Natural killer cell (primary cell): ENCODE measurements around the gene DLEC1. TPM values are rescaled to one million over a fixed set of nuclear protein-coding genes. Genes with fewer than 3 reads are reported as not detected.
"Not testable (repeated sequence)": the region's sequence is repeated elsewhere in the genome, so short reads cannot be mapped to it uniquely, and the experiment has no call there.

Experiments
- ATAC-seq, 3 donors: fragments of 150-1000 bp in 2 of 3; fragments of 200-7000 bp in 1 of 3; cut with Tn5 transposase; 1 replicate in 1 of 3; 2 replicates in 2 of 3; pipeline ENCODE4 v1.10.0; 2021; ENCODE audit warnings: mild to moderate bottlenecking in 2 of 3, moderate library complexity in 2 of 3
- DNase-seq, 2 donors: peaks; one replicate each; pipeline versions ENCODE4 v3.0.0 to v3.0.0-alpha.2; 2013 to 2021; ENCODE audit warnings: mixed read lengths in 1 of 2
- H3K27ac ChIP-seq: one replicate; pipeline ENCODE4 v1.5.1; 2013; ENCODE audit warnings: mild to moderate bottlenecking, low read length
- H3K27me3 ChIP-seq: one replicate; pipeline ENCODE4 v1.6.1; 2013; ENCODE audit warnings: low read length; ENCODE audit not compliant: control insufficient read depth, insufficient read depth
- H3K36me3 ChIP-seq: one replicate; pipeline ENCODE4 v1.6.1; 2013; ENCODE audit warnings: low read length; ENCODE audit not compliant: control insufficient read depth, insufficient read depth
- H3K4me1 ChIP-seq: one replicate; pipeline ENCODE4 v1.6.1; 2013; ENCODE audit warnings: low read length; ENCODE audit not compliant: control insufficient read depth, insufficient read depth
- H3K4me3 ChIP-seq: one replicate; pipeline ENCODE4 v1.5.1; 2013; ENCODE audit warnings: low read length
- H3K9me3 ChIP-seq: one replicate; pipeline ENCODE4 v1.6.1; 2013; ENCODE audit warnings: low read length; ENCODE audit not compliant: control insufficient read depth, insufficient read depth
- H3K27ac Mint-ChIP-seq, 2 donors: one replicate each; pipeline ENCODE4 v1.8.0; 2022; ENCODE audit warnings: mild to moderate bottlenecking in 2 of 2, mixed read lengths in 2 of 2, moderate library complexity in 1 of 2
- H3K27me3 Mint-ChIP-seq, 2 donors: one replicate each; pipeline ENCODE4 v1.8.0; 2022; ENCODE audit warnings: low read depth in 2 of 2, mixed read lengths in 2 of 2
- H3K36me3 Mint-ChIP-seq: one replicate; pipeline ENCODE4 v1.8.0; 2022; ENCODE audit warnings: mixed read lengths
- H3K4me1 Mint-ChIP-seq, 2 donors: one replicate each; pipeline ENCODE4 v1.8.0; 2022; ENCODE audit warnings: mixed read lengths in 2 of 2
- H3K4me3 Mint-ChIP-seq: one replicate; pipeline ENCODE4 v1.8.0; 2022; ENCODE audit warnings: mild to moderate bottlenecking, moderate library complexity, mixed read lengths
- H3K9me3 Mint-ChIP-seq, 2 donors: one replicate each; pipeline ENCODE4 v1.8.0; 2022; ENCODE audit warnings: mixed read lengths in 2 of 2
- CTCF ChIP-seq: fragments of 200-600 bp; IDR thresholded peaks from one replicate; pipeline ENCODE4 v1.8.0; 2022; ENCODE audit warnings: antibody characterized with exemption
- WGBS: methylation state at CpG from one replicate; pipeline ENCODE4 v1.1.7; 2013; ENCODE audit warnings: missing lambda C conversion rate; ENCODE audit not compliant: insufficient coverage; 5-methylcytosine and 5-hydroxymethylcytosine counted together
- intact Hi-C: fragments of 100-400 bp; cut with micrococcal nuclease; formaldehyde crosslinking; loops from one replicate; pipeline ENCODE4 v1.14.2; 2022
- total RNA-seq, 4 donors: library from RNA; stranded (reverse); fragments of 120-200 nt in 1 of 4; gene quantifications; one replicate each; pipeline versions ENCODE4 v1.2.3 to v1.2.4, GENCODE V29; 2013 to 2022

DLEC1 gene
- total RNA-seq, 3 donors from 2014 or later (not counting 1 experiment from before 2014, with no cell fraction given): 6.1 to 7.5 (median 7.0) TPM

- intact Hi-C loops: no loop called here
- no peak overlapping the region for H3K27ac ChIP-seq
Observed at GRCh38 chr3:38131621-38132369, 92.8 kb downstream of the DLEC1 start.

DNA sequence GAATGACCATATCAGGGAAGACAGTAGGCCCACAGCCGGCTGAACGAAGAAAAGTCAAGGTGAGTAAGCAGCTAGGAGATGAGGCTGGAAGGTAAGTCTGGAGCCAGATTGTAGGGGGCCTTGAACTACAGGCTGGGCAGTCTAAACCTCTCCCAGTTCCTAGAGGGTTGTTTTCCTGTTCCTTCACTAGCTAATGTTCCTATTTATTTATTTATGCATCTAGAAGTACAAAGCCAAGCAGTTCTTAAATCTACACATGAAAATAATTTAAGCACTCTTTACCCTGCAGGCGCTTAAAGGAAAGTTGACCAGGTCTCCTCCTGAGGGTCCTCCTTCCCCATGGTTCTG is 94.2 kb downstream of the DLEC1 start:
- H3K4me3 Mint-ChIP-seq: no peak overlapping the region
- H3K27me3 ChIP-seq: no peaks in the 10 kb centered on the region
- no peaks in the 10 kb centered on the region for H3K27me3 Mint-ChIP-seq
- no peaks in the 10 kb centered on the region for H3K36me3 Mint-ChIP-seq
- 97% methylated on average over 3 of the region's 3 CpGs for WGBS
- H3K4me3 ChIP-seq: no peak overlapping the region
- no peak overlapping the region for H3K27ac ChIP-seq
- TF ChIP-seq CTCF: no peak
- no peaks in the 10 kb centered on the region for H3K9me3 ChIP-seq
- H3K9me3 Mint-ChIP-seq: no peaks in the 10 kb centered on the region
- peaks cover 46 to 53% of the 10 kb centered on the region in 2 donors for H3K4me1 Mint-ChIP-seq
- ATAC-seq (no peak), DNase-seq (no peak)
- H3K27ac Mint-ChIP-seq: no peak overlapping the region
- H3K4me1 ChIP-seq: peaks cover 26% of the 10 kb centered on the region
- peaks cover 49% of the 10 kb centered on the region for H3K36me3 ChIP-seq
- intact Hi-C loops: no loop called here

More at GRCh38 chr3:38131621-38132369, 92.8 kb downstream of the DLEC1 start:
- no peak for ATAC-seq
- peak overlapping the region in 1 of 2 donors; percentile 27 for H3K27ac Mint-ChIP-seq
- peaks cover 32 to 39% of the 10 kb centered on the region in 2 donors for H3K4me1 Mint-ChIP-seq
- H3K9me3 Mint-ChIP-seq: no peaks in the 10 kb centered on the region
- H3K4me3 Mint-ChIP-seq: no peak overlapping the region
- Histone ChIP-seq H3K4me1 (peaks cover 16% of the 10 kb centered on the region), H3K4me3 (no peak overlapping the region), H3K9me3 (no peaks in the 10 kb centered on the region), H3K27me3 (no peaks in the 10 kb centered on the region), H3K36me3 (peaks cover 63% of the 10 kb centered on the region)
- TF ChIP-seq CTCF: no peak
- DNase-seq: peak in 1 of 2 donors; percentile 46
- no peaks in the 10 kb centered on the region for H3K27me3 Mint-ChIP-seq
- WGBS: 82% methylated on average over 6 of the region's 6 CpGs
- no peaks in the 10 kb centered on the region for H3K36me3 Mint-ChIP-seq

GRCh38 chr3:38133557-38134405 is 94.8 kb downstream of the DLEC1 start:
- intact Hi-C loops: no loop called here
- WGBS: 91% methylated on average over 10 of the region's 10 CpGs
- Mint-ChIP-seq H3K27me3 (no peaks in the 10 kb centered on the region), H3K36me3 (no peaks in the 10 kb centered on the region), H3K9me3 (no peaks in the 10 kb centered on the region), H3K27ac (peak overlapping the region; percentile 15 to 67), H3K4me3 (peak overlapping the region; percentile 21), H3K4me1 (peaks cover 52 to 59% of the 10 kb centered on the region in 2 donors)
- no peak overlapping the region for H3K27ac ChIP-seq
- ATAC-seq (no peak), DNase-seq (no peak)
- H3K36me3 ChIP-seq: peaks cover 46% of the 10 kb centered on the region
- H3K9me3 ChIP-seq: no peaks in the 10 kb centered on the region
- peaks cover 29% of the 10 kb centered on the region for H3K4me1 ChIP-seq
- TF ChIP-seq CTCF: no peak
- H3K4me3 ChIP-seq: no peak overlapping the region
- no peaks in the 10 kb centered on the region for H3K27me3 ChIP-seq

DNA sequence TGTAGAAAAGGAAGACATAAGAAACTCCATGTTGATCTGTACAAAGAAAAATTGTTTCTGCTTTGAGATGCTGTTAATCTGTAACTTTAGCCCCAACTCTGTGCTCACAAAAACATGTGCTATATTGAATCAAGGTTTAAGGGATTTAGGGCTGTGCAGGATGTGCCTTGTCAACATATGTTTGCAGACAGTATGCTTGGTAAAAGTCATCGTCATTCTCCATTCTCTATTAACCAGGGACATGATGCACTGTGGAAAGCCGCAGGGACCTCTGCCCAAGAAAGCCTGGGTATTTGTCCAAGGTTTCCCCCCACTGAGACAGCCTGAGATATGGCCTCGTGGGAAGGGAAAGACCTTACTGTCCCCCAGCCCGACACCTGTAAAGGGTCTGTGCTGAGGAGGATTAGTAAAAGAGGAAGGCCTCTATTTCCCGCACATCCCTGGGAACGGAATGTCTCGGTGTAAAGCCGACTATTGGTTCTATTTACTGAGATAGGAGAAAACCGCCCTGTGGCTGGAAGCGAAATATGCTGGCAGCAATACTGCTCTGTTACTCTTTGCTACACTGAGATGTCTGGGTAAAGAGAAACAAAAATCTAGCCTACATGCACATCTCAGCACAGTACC is 95.6 kb downstream of the DLEC1 start:
- H3K4me1 ChIP-seq: peaks cover 38% of the 10 kb centered on the region
- peaks cover 60 to 64% of the 10 kb centered on the region in 2 donors for H3K4me1 Mint-ChIP-seq
- H3K27ac ChIP-seq: not testable (repeated sequence)

DNA sequence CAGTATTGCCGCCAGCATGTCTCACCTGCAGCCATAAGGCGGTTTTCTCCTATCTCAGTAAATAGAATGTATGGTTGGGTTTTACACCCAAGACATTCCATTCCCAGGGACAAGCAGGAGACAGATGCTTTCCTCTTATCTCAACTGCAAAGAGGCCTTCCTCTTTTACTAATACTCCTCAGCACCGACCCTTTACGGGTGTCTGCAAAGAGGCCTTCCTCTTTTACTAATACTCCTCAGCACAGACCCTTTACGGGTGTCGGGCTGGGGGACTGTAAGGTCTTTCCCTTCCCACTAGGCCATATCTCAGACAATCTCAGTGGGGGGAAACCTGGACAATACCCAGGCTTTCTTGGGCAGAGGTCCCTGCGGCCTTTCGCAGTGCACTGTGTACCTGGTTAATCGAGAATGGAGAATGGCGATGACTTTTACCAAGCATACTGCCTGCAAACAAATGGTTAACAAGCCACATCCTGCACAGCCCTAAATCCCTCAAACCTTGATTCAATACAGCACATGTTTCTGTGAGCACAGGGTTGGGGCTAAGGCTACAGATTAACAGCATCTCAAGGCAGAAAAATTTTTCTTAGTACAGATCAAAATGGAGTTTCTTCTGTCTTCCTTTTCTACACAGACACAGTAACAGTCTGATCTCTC is 96.7 kb downstream of the DLEC1 start:
- DNase-seq: peak in 1 of 2 donors; percentile 67
- Histone ChIP-seq H3K4me1 (peaks cover 49% of the 10 kb centered on the region), H3K36me3 (peaks cover 32% of the 10 kb centered on the region), H3K4me3 (peak overlapping the region; percentile 95), H3K27ac (peak overlapping the region; percentile 66)
- H3K27ac Mint-ChIP-seq: peak overlapping the region; percentile 95
- peaks cover 62 to 66% of the 10 kb centered on the region in 2 donors for H3K4me1 Mint-ChIP-seq
- H3K9me3 ChIP-seq, H3K36me3 Mint-ChIP-seq, H3K9me3 Mint-ChIP-seq, H3K27me3 Mint-ChIP-seq, H3K27me3 ChIP-seq, ATAC-seq: not testable (repeated sequence)
- 17% methylated on average over 8 of the region's 10 CpGs for WGBS
- H3K4me3 Mint-ChIP-seq: peak overlapping the region; percentile 99
- intact Hi-C loops: loop anchor here (2.0 kb wide), 1 partner anchor 1143 kb away; the partner anchor contains the start of genes EPM2AIP1 and MLH1

More for the DNA sequence above, 95.6 kb downstream of the DLEC1 start:
- DNase-seq, H3K27me3 ChIP-seq, H3K9me3 ChIP-seq, intact Hi-C loops, H3K4me3 ChIP-seq, H3K36me3 Mint-ChIP-seq, H3K27me3 Mint-ChIP-seq, ATAC-seq, H3K9me3 Mint-ChIP-seq: not testable (repeated sequence)
- 98% methylated on average over 10 of the region's 10 CpGs for WGBS
- peak overlapping the region; percentile 95 for H3K27ac Mint-ChIP-seq
- H3K36me3 ChIP-seq: peaks cover 38% of the 10 kb centered on the region
- peak overlapping the region; percentile 99 for H3K4me3 Mint-ChIP-seq
